ENCODE results near the gene SHMT2. TPM values are rescaled to one million over a fixed set of nuclear protein-coding genes. Genes with fewer than 3 reads are reported as not detected.

Gene SHMT2
- total RNA-seq, 1 experiment from 2014 or later = 227 TPM

- Histone ChIP-seq H3K36me3 (ENCODE audit: low read depth) (peaks cover 3% of the 10 kb centered on the region; the same call in 1 of the 2 replicates), H3K9me2 (ENCODE audit: insufficient read depth) (no peaks in the 10 kb centered on the region), H3K27me3 (ENCODE audit: insufficient read depth, low read depth) (no peaks in the 10 kb centered on the region), H3K4me2 (no peak overlapping the region), H3F3A (ENCODE audit: insufficient read depth, low read depth) (0 out of 2 replicates have a peak, but pooled peaks cover 7% of the 10 kb centered on the region), H2AFZ (no peak overlapping the region), H3K27ac (no peak overlapping the region), H3K4me3 (no peak overlapping the region), H3K79me2 (ENCODE audit: low read depth) (no peaks in the 10 kb centered on the region), H3K4me1 (replicated peaks; ENCODE audit: insufficient read depth) (no peaks in the 10 kb centered on the region), H4K20me1 (ENCODE audit: insufficient read depth) (no peaks in the 10 kb centered on the region), H3K9me3 (ENCODE audit: insufficient read depth, low read depth) (no peaks in the 10 kb centered on the region)
- intact Hi-C loops (cut with micrococcal nuclease; ENCODE audit: unreplicated experiment) = no loop called here
- POLR2A ChIA-PET (ENCODE audit: unreplicated experiment) = no interaction called here
- no peak for DNase-seq
- CTCF ChIA-PET = no interaction called here
- BruUV-seq (replicated peaks) = no TSS peak
- no peak for TF ChIP-seq CTCF (conservative IDR thresholded peaks at IDR 0.05)
- TF ChIP-seq EZH2 (IDR thresholded peaks at IDR 0.05; ENCODE audit: low read depth) = no peak
Measured at GRCh38 chr12:57262126-57262822, 32.8 kb downstream of the SHMT2 start.

- no TSS peak for BruUV-seq (replicated peaks)
- intact Hi-C loops (cut with micrococcal nuclease; ENCODE audit: unreplicated experiment) = loop anchor here (1.0 kb wide), 1 partner anchor 190 kb away; no protein-coding TSS in a partner anchor
Measured at GRCh38 chr12:57263096-57263495, 33.6 kb downstream of the SHMT2 start.

GRCh38 chr12:57266681-57267080 is 37.2 kb downstream of the SHMT2 start:
- no peaks in the 10 kb centered on the region for H4K20me1 ChIP-seq (ENCODE audit: insufficient read depth)
- no peaks in the 10 kb centered on the region for H3K9me3 ChIP-seq (ENCODE audit: insufficient read depth, low read depth)
- POLR2A ChIA-PET (ENCODE audit: unreplicated experiment) = no interaction called here
- no peak for DNase-seq
- H2AFZ ChIP-seq = no peak overlapping the region
- H3K9me2 ChIP-seq (ENCODE audit: insufficient read depth) = no peaks in the 10 kb centered on the region
- 0 out of 2 replicates have a peak, but pooled peaks cover 7% of the 10 kb centered on the region for H3F3A ChIP-seq (ENCODE audit: insufficient read depth, low read depth)
- 0 out of 2 replicates have a peak, but pooled peaks cover 6% of the 10 kb centered on the region for H3K36me3 ChIP-seq (ENCODE audit: low read depth)
- intact Hi-C loops (cut with micrococcal nuclease; ENCODE audit: unreplicated experiment) = no loop called here
- H3K4me2 ChIP-seq = no peak overlapping the region
- TF ChIP-seq EZH2 (IDR thresholded peaks at IDR 0.05; ENCODE audit: low read depth) = no peak
- no peak for TF ChIP-seq CTCF (conservative IDR thresholded peaks at IDR 0.05)
- no peaks in the 10 kb centered on the region for H3K4me1 ChIP-seq (replicated peaks; ENCODE audit: insufficient read depth)
- H3K4me3 ChIP-seq = no peak overlapping the region
- H3K27ac ChIP-seq = no peak overlapping the region
- CTCF ChIA-PET = no interaction called here
- H3K27me3 ChIP-seq (ENCODE audit: insufficient read depth, low read depth) = no peaks in the 10 kb centered on the region
- no peaks in the 10 kb centered on the region for H3K79me2 ChIP-seq (ENCODE audit: low read depth)
- BruUV-seq (replicated peaks) = no TSS peak

More at GRCh38 chr12:57263096-57263495, 33.6 kb downstream of the SHMT2 start:
- no peak overlapping the region for H3K4me3 ChIP-seq
- CTCF ChIA-PET = interaction anchor here (0.5 to 0.7 kb wide), 2 partner anchors 18 to 194 kb away, joined by 3 to 4 read pairs; no protein-coding TSS in a partner anchor
- no peak for DNase-seq
- H3K27me3 ChIP-seq (ENCODE audit: insufficient read depth, low read depth) = no peaks in the 10 kb centered on the region
- no peaks in the 10 kb centered on the region for H3K9me3 ChIP-seq (ENCODE audit: insufficient read depth, low read depth)
- H3K27ac ChIP-seq = no peak overlapping the region
- 0 out of 2 replicates have a peak, but pooled peaks cover 7% of the 10 kb centered on the region for H3F3A ChIP-seq (ENCODE audit: insufficient read depth, low read depth)
- H2AFZ ChIP-seq = no peak overlapping the region
- H3K36me3 ChIP-seq (ENCODE audit: low read depth) = no peaks in the 10 kb centered on the region
- H4K20me1 ChIP-seq (ENCODE audit: insufficient read depth) = no peaks in the 10 kb centered on the region
- H3K9me2 ChIP-seq (ENCODE audit: insufficient read depth) = no peaks in the 10 kb centered on the region
- H3K79me2 ChIP-seq (ENCODE audit: low read depth) = no peaks in the 10 kb centered on the region
- POLR2A ChIA-PET (ENCODE audit: unreplicated experiment) = interaction anchor here (0.6 kb wide), 1 partner anchor 185 kb away, joined by 4 read pairs; no protein-coding TSS in a partner anchor
- H3K4me2 ChIP-seq = no peak overlapping the region
- H3K4me1 ChIP-seq (replicated peaks; ENCODE audit: insufficient read depth) = no peaks in the 10 kb centered on the region
- TF ChIP-seq EZH2 (IDR thresholded peaks at IDR 0.05; ENCODE audit: low read depth) = no peak
- no peak for TF ChIP-seq CTCF (conservative IDR thresholded peaks at IDR 0.05)

Data from PC-9 (cell line).